HG03097 (cell line): ENCODE data around the gene DDX25.

Experiments used
- ATAC-seq: cut with Tn5 transposase; IDR thresholded peaks from one replicate; pipeline ENCODE4 v1.9.1; 2021; ENCODE audit not compliant: unreplicated experiment, low FRiP score

Gene DDX25

GRCh38 chr11:125948278-125949051 lies 44.2 kb downstream of the DDX25 start:
- ATAC-seq, result no peak

GRCh38 chr11:125949271-125950177 lies 45.2 kb downstream of the DDX25 start:
- ATAC-seq, result no peak

DNA sequence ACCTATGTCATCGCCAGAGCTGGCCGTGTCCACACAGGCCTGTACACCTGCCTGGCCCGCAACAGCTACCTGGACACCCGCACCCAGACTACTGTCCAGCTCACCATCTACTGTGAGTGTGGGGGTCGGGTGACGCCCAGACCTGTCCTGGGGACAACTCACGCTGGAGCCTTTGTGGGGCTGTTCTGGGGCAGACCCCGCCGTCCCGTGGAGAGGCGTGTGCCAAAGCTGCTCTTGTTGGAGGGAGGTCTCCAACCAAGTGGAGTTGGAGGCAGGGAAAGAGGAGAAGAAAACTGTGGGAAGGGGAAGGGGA lies 45.8 kb downstream of the DDX25 start:
- ATAC-seq, result no peak

GRCh38 chr11:125950696-125951651 lies 46.7 kb downstream of the DDX25 start:
- no peak for ATAC-seq

DNA sequence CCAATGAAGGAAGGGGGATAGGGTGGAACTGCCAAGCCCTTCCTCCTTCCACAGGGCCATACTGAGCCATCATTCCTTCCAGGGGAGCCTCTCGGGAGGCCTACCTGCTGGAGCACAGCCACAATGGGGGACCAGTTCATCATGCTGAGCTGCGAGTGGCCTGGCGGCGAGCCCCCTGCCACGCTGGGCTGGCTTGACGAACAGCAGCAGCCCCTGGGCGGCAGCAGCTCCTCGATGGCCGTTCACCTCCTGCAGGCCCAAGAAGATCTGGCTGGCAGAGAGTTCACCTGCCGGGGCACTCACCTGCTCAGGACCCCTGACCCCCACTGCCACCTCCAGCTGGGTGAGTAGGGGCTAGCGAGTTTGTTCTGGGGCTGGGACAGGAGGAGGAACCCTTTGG lies 47.4 kb downstream of the DDX25 start:
- no peak for ATAC-seq

DNA sequence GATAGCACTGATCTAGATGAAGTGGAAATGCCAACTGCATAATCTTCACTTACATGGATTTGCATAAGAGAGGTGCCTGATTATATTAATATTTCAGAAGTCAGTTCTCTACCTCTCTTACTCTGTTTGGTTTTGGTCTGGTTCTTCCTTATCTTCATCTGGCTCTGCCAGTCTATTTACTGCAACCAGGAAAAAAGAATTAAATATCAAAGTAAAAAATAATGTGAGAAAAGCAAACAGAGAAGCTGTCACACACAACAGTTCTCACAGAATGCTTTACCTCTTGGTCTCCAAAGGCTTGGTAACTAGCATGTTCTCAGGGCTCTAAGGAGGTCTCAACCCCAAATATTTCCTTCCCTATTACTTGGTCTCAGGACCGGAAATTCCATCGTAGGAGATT lies 48.3 kb downstream of the DDX25 start:
- no peak for ATAC-seq

- ATAC-seq, result no peak
Observed at GRCh38 chr11:125952973-125953372, 48.7 kb downstream of the DDX25 start.

- ATAC-seq, result no peak
Observed at GRCh38 chr11:125953401-125953935, 49.2 kb downstream of the DDX25 start.

- ATAC-seq, result no peak
Observed at GRCh38 chr11:125954123-125954944, 50.0 kb downstream of the DDX25 start.

- ATAC-seq, result no peak
Observed at GRCh38 chr11:125954945-125955640, 50.8 kb downstream of the DDX25 start.

GRCh38 chr11:125955856-125956255 lies 51.5 kb downstream of the DDX25 start:
- ATAC-seq, result no peak

GRCh38 chr11:125956391-125957134 lies 52.3 kb downstream of the DDX25 start:
- no peak for ATAC-seq

- no peak for ATAC-seq
Observed at GRCh38 chr11:125957618-125958332, 53.5 kb downstream of the DDX25 start.

GRCh38 chr11:125958872-125959400 lies 54.6 kb downstream of the DDX25 start:
- ATAC-seq, result no peak

DNA sequence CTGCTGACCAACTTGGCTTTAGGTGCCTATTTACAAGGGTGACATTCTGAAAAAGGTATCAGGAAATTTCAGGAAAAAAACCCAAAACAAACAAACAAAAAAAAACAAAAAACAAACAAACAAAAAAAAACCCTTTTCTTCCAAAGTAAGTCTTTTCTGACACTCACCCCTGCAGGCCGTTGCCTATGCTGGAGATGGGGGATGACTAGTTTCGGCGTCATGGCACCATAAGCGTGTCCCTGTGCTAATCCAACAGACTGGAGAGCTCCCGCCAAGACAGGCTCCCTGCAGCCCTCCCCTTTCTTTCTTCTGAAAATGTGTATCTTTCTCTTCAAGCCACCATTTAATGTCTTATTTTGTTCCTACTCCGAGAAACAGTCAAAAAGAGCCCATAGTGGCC lies 55.2 kb downstream of the DDX25 start:
- ATAC-seq, result no peak

- ATAC-seq, result no peak
Observed at GRCh38 chr11:125959931-125960330, 55.6 kb downstream of the DDX25 start.

DNA sequence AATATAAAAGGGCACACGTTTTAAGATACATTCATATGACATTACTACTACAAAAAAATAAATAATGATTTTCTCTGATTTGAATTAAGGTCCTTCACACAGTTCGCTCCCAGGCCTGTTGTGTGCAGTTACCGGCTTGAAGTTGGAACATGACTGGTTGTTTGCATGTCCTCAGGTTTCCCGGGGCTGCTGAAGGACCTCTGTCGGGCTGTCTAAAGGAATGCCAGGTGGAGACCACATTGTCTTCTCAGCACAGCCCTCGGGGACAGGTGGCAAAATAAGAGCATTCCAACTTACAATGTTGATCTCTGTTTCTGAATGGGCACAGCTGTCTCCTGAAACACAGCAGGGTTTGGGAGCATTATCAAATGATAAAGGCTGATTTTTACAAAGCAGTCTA lies 56.5 kb downstream of the DDX25 start:
- no peak for ATAC-seq

DNA sequence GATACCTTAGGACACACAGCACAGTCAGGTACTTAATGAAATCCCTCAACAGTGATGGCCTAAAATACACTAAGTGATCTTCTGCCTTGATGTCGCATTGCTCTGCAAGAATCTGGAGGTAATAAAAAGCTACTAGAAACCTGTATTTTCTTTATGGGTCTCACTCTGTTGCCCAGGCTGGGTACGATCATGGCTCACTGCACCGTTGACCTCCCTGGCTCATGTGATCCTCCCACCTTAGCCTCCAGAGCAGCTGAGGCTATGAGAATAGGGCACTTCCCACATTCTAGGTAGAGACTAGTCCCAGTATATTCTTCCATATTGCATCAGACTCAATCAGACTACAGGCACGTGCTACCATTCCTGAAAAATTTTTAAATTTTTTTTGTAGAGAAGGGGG lies 63.2 kb downstream of the DDX25 start:
- ATAC-seq, result no peak
